Measurements from ENCODE around the gene SLC25A13.

GRCh38 chr7:96181174-96181573 lies 140.7 kb downstream of the SLC25A13 start:
- TF ChIP-seq POLR2AphosphoS5 (IDR thresholded peaks at IDR 0.05; ENCODE audit: low read depth, low read length) (no peak), GATA2 (CRISPR knock-in tag; IDR thresholded peaks at IDR 0.05) (no peak), CTCF (IDR thresholded peaks at IDR 0.05) (no peak), CHD2 (IDR thresholded peaks at IDR 0.05; ENCODE audit: low read length, partially characterized antibody) (no peak), REST (IDR thresholded peaks at IDR 0.05; ENCODE audit: low read depth, low read length) (no peak), GABPA (IDR thresholded peaks at IDR 0.05; ENCODE audit: low read depth) (no peak), TAF1 (IDR thresholded peaks at IDR 0.05; ENCODE audit: borderline replicate concordance, low read depth, low read length) (no peak), EP300 (IDR thresholded peaks at IDR 0.05; ENCODE audit: borderline replicate concordance in 1 of 2, low read depth in 1 of 2, low read length in 1 of 2) (no peak), YY1 (IDR thresholded peaks at IDR 0.05; ENCODE audit: low read depth) (no peak)
